ENCODE measurements around the gene KCNQ2.
"Not testable (repeated sequence)": the region's sequence is repeated elsewhere in the genome, so short reads cannot be mapped to it uniquely, and the experiment has no call there.

Gene KCNQ2

DNA sequence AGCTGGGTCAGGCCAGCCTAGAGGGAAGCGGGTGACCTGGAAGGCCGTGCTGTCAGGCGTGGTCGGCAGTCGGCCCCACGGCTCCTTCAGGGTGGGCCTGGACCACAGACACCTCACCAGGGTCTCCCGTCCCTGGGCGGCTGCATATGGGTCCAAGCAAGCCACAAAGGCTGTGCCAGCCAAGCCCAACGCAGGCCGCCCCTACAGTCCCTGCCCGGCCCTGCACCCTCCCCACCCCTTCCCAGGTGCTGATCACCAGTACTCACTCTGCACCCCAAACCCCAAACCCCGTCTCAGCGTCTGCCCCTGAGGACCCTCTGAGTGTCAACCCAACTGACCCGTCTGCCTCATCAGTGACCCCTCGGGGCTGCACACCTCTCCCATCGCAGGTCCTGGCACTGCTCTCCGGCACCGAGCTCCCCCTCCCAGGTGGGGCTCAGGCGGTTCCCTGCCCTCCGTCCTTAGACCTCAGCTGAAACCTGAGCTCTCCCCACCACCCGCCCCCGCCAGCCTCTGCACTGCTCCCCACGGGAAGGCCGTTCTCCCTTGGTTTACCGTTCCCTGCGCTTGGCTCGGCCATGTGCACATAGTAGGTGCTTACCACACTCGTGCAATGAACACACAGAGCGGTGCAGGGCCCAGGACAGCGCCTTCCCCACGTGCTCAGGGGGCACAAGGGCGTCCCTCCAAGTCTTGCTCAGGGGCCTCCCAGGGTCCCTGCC is 46.7 kb upstream of the KCNQ2 start:
- H3K4me3 ChIP-seq (ENCODE audit: low read depth, low read length) = peak overlapping the region; percentile 83
- TF ChIP-seq, protein P1, sequence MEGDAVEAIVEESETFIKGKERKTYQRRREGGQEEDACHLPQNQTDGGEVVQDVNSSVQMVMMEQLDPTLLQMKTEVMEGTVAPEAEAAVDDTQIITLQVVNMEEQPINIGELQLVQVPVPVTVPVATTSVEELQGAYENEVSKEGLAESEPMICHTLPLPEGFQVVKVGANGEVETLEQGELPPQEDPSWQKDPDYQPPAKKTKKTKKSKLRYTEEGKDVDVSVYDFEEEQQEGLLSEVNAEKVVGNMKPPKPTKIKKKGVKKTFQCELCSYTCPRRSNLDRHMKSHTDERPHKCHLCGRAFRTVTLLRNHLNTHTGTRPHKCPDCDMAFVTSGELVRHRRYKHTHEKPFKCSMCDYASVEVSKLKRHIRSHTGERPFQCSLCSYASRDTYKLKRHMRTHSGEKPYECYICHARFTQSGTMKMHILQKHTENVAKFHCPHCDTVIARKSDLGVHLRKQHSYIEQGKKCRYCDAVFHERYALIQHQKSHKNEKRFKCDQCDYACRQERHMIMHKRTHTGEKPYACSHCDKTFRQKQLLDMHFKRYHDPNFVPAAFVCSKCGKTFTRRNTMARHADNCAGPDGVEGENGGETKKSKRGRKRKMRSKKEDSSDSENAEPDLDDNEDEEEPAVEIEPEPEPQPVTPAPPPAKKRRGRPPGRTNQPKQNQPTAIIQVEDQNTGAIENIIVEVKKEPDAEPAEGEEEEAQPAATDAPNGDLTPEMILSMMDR (IDR thresholded peaks at IDR 0.05; ENCODE audit: low read depth, low read length, missing control alignments) = no peak
- no peak for DNase-seq (ENCODE audit: low read depth)
- in situ Hi-C loops (cut with HindIII; ENCODE audit: low sequenced_read_pairs) = no loop called here

DNA sequence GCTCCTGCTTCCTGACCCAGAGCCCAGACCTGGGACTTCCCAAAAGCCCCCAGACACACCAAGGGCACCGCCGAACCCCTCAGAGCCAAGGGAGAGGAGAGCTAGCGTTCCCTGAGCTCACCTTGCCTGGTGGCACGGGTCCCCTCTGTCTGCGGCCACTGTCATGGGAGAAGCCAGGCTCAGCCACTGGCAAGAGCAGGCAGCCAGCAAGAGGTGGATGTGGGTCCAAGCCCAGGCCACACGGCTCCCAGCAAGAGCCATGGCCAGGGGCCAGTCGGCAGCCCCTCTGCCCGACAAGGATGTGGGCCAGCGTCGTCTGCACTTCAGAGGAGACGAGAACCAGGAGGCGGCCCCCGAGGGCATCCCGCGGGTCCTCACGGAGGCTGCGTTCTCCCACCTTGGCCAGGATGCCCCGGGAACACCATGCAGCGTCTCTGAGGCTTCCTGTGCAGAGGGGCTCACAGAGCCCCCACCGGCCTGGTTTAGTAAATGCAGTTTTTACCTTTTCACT is 46.0 kb upstream of the KCNQ2 start:
- no peak overlapping the region for H3K4me3 ChIP-seq (ENCODE audit: low read depth, low read length)
- TF ChIP-seq, protein P1 (IDR thresholded peaks at IDR 0.05; ENCODE audit: low read depth, low read length, missing control alignments) = peak; percentile 23
- in situ Hi-C loops (cut with HindIII; ENCODE audit: low sequenced_read_pairs) = no loop called here
- DNase-seq (ENCODE audit: low read depth) = no peak

DNA sequence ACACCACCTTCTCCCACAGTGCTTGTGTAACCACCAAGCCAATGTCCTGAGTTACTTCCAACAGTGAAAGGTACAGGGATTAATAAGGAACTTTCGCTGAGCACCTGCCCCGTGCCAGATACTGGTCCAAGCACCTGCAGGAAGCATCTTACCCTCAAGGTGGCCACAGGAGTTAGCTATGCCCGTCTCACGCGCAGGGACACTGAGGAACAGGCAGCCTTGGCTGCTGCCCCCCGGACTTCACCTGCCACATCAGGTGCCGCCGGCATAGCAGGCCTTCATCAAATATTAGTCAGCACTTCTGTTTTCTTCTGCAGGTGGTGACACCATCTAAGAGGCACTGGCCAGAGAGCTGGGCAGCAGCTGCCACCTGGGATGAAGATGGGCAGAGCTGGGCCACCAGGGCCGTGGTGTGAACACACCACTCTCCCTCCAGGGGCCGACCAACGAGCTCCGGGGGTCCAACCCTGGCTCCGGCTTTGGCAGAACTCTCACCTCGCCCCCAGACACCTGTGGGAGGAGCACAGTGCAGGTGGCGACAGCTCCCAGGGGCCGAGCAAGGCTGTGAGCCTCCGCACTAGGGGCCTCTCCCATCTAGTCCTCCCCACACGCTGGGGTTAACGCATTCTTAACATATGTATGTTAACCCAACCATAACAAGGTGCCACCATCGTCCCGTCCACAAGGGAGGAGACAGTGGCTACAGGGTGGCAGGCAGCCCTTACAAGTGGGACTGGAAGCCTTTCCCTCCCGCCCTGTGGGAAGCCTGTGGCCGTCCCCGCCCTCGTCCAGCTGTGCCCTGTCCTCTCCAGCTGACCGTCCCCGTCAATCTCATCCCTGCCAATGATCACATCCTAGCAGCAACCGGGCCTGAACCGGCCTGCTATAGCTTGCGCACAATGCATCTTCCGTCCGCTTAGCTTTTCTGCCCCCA is 45.2 kb upstream of the KCNQ2 start:
- DNase-seq (ENCODE audit: low read depth) = no peak
- TF ChIP-seq, protein P1 (IDR thresholded peaks at IDR 0.05; ENCODE audit: low read depth, low read length, missing control alignments) = no peak
- H3K4me3 ChIP-seq (ENCODE audit: low read depth, low read length) = no peak overlapping the region
- in situ Hi-C loops (cut with HindIII; ENCODE audit: low sequenced_read_pairs) = no loop called here

DNA sequence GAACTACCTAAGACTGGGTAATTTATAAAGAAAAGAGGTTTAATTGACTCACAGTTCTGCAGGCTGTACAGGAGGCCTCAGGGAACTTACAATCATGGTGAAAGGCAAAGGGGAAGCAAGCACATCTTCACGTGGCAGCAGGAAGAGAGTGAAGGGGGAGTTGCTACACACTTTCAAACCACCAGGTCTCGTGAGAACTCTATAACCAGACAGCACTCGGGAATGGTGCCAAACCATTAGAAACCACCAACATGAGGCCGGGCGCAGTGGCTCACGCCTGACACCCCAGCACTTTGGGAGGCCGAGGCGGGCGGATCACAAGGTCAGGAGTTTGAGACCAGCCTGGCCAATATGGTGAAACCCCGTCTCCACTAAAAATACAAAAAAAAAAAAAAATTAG is 42.1 kb upstream of the KCNQ2 start:
- H3K4me3 ChIP-seq (ENCODE audit: low read depth, low read length); DNase-seq (ENCODE audit: low read depth); in situ Hi-C loops (cut with HindIII; ENCODE audit: low sequenced_read_pairs): not testable (repeated sequence)

DNA sequence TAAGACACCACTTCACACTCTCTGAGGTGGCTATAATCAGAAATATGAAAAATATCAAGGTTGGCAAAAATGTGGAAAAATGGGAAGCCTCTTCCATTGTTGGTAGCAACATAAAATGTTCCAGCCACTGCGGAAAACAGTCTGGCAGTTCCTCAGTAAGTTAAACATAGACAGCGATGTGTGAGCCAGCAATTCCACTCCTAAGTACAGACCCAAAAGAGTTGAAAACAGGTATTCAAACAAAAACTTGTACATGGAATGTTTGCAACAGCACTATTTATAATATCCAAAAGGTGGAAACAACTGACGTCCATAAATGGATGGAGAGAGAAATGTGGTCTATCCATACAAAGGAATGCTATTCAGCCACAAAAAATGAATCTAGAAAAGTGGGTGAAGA is 40.8 kb upstream of the KCNQ2 start:
- TF ChIP-seq, protein P1 (IDR thresholded peaks at IDR 0.05; ENCODE audit: low read depth, low read length, missing control alignments) = no peak
- DNase-seq (ENCODE audit: low read depth) = no peak
- in situ Hi-C loops (cut with HindIII; ENCODE audit: low sequenced_read_pairs) = no loop called here
- H3K4me3 ChIP-seq (ENCODE audit: low read depth, low read length) = no peak overlapping the region

DNA sequence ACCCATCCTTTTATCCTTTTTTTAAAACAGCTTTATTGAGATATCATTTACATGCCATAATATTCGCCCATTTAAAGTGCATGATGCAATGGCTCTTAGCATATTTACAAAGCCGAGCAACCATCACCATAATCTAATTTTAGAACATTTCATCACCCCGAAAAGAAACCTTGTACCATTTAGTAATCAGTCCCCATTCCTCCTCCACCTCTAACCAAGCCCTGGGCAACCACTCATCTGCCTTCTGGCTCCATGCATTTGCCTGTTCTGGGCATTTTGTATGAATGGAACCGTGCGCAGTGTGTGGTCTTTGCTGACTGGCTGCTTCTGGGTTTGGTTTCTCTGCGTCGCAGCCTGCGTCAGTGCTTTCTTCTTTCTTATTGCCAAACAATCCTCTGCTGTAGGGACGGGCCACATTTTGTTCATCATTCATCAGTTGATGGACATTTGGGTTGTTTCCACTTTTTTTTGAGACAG is 36.7 kb upstream of the KCNQ2 start:
- no peak for DNase-seq (ENCODE audit: low read depth)
- TF ChIP-seq, protein P1 (IDR thresholded peaks at IDR 0.05; ENCODE audit: low read depth, low read length, missing control alignments) = no peak
- no peak overlapping the region for H3K4me3 ChIP-seq (ENCODE audit: low read depth, low read length)
- in situ Hi-C loops (cut with HindIII; ENCODE audit: low sequenced_read_pairs) = no loop called here

Data from astrocyte of the cerebellum (primary cell).